ENCODE data around the gene KIF26B. TPM values are rescaled to one million over a fixed set of nuclear protein-coding genes. Genes with fewer than 3 reads are reported as not detected.

Gene KIF26B
- total RNA-seq, 2 donors from 2014 or later, result 0.30 to 0.35 TPM

DNA sequence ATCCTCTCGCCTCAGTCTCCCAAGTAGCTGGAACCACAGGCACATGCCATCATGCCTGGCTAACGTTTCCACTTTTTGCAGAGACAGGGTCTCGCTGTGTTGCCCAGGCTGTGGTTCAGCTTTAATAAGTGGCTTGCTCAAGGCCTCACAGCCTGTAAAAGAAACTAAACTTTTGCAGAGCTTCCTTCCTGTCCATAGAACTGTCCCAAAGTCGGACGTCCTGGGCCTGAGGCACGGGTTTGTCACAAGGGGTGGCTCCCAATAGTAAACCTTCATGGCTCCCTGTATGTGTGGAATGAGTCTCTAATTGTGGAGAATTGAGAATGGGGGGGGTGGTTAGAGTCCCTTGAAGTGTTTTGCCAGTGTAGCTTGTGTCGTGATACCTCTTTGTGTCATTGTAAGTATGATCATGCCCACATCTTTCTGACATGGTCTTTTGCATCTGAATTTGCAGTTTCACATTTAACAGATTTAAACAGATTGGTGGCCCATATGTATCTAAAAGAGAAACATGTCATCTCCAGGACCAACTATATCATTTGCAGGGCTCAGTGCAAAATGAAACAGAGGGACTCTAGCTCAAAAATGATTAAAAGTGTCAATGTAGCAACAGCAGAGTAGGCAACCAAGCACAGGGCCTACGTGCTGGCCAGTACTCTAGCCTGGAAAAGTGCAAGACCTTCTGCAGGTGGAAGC is 332.1 kb downstream of the KIF26B start:
- Histone ChIP-seq H3K4me3 (no peak overlapping the region), H3K9ac (ENCODE audit: low read depth in 2 of 2, low read length in 2 of 2) (no peak overlapping the region), H3K36me3 (no peaks in the 10 kb centered on the region), H3K9me3 (no peaks in the 10 kb centered on the region), H3K27me3 (no peaks in the 10 kb centered on the region), H3K4me1 (no peaks in the 10 kb centered on the region), H3K27ac (no peak overlapping the region)
- intact Hi-C loops (cut with DNase I), result no loop called here
- DNase-seq, result no peak
- TF ChIP-seq, protein P1, sequence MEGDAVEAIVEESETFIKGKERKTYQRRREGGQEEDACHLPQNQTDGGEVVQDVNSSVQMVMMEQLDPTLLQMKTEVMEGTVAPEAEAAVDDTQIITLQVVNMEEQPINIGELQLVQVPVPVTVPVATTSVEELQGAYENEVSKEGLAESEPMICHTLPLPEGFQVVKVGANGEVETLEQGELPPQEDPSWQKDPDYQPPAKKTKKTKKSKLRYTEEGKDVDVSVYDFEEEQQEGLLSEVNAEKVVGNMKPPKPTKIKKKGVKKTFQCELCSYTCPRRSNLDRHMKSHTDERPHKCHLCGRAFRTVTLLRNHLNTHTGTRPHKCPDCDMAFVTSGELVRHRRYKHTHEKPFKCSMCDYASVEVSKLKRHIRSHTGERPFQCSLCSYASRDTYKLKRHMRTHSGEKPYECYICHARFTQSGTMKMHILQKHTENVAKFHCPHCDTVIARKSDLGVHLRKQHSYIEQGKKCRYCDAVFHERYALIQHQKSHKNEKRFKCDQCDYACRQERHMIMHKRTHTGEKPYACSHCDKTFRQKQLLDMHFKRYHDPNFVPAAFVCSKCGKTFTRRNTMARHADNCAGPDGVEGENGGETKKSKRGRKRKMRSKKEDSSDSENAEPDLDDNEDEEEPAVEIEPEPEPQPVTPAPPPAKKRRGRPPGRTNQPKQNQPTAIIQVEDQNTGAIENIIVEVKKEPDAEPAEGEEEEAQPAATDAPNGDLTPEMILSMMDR (IDR thresholded peaks at IDR 0.05), result no peak

DNA sequence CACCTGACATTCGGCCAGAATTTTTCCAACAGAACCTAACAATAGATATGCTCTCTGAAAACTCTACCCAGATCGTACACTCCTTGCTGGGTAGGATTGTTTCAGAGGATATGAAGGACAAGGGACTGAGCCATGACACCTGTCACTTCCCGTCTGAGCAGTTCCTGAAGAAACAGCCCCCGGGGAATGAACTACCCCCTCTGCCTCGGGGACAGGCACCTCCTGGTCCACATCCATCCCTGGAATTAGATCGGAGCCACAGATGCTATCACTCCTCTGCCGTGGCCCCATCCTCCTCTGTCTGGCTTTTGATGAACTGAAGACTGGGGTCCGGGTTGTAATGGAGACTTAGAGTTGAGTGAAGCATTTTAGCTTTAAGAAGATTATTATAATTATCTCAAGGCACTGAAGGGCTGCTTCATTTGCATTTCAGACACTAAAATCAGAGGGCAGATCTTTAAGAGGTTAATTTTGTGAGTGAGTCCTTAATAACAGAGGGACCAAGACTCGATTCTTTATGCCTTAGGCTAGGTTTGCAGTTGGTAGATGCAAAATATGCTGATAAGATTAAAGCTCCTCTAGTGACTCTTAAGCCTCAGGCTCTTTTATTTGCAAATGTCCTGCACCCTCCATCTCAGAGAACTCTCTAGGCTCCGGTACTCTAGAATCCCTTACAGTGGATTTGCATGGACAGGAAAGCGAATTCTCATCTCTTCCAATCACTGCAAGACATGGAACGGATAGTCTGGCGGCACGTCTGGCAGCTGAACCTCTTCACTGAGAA is 333.8 kb downstream of the KIF26B start:
- no peaks in the 10 kb centered on the region for H3K27me3 ChIP-seq
- H3K4me1 ChIP-seq, result no peaks in the 10 kb centered on the region
- no peak overlapping the region for H3K4me3 ChIP-seq
- H3K36me3 ChIP-seq, result no peaks in the 10 kb centered on the region
- no peak overlapping the region for H3K27ac ChIP-seq
- H3K9me3 ChIP-seq, result no peaks in the 10 kb centered on the region
- intact Hi-C loops (cut with DNase I), result no loop called here
- no peak overlapping the region for H3K9ac ChIP-seq (ENCODE audit: low read depth in 2 of 2, low read length in 2 of 2)
- DNase-seq, result no peak
- TF ChIP-seq, protein P1 (IDR thresholded peaks at IDR 0.05), result no peak

DNA sequence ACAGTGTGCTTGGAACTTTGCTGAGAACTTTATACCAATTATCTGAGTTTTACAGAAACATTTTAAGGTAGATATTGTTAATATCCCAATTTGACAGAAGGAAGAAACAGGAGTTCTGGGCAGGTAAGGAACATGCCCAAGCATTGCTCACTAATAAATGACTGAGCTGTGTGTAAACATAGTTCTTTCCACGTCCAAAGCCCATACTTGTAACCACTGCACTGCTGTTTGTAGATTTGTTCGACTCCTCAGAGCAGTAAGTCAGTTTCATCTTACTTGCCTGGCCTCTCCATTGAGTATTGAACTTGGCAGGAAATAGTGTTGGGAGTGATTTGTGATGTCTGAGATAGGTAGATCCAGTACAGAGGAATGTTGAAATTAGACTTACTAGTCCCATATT is 335.1 kb downstream of the KIF26B start:
- H3K9ac ChIP-seq (ENCODE audit: low read depth in 2 of 2, low read length in 2 of 2), result no peak overlapping the region
- intact Hi-C loops (cut with DNase I), result no loop called here

GRCh38 chr1:245493029-245493428 is 338.2 kb downstream of the KIF26B start:
- Histone ChIP-seq H3K4me3 (no peak overlapping the region), H3K36me3 (no peaks in the 10 kb centered on the region), H3K4me1 (no peaks in the 10 kb centered on the region), H3K9me3 (no peaks in the 10 kb centered on the region), H3K27ac (no peak overlapping the region), H3K9ac (ENCODE audit: low read depth in 2 of 2, low read length in 2 of 2) (no peak overlapping the region), H3K27me3 (no peaks in the 10 kb centered on the region)
- DNase-seq, result no peak
- TF ChIP-seq, protein P1 (IDR thresholded peaks at IDR 0.05), result no peak
- intact Hi-C loops (cut with DNase I), result no loop called here

More for the DNA sequence above, 335.1 kb downstream of the KIF26B start:
- no peaks in the 10 kb centered on the region for H3K27me3 ChIP-seq
- no peak overlapping the region for H3K27ac ChIP-seq
- no peaks in the 10 kb centered on the region for H3K9me3 ChIP-seq
- DNase-seq, result no peak
- TF ChIP-seq, protein P1 (IDR thresholded peaks at IDR 0.05), result no peak
- H3K4me1 ChIP-seq, result no peaks in the 10 kb centered on the region
- no peak overlapping the region for H3K4me3 ChIP-seq
- no peaks in the 10 kb centered on the region for H3K36me3 ChIP-seq

- H3K27me3 ChIP-seq, result no peaks in the 10 kb centered on the region
- no peak overlapping the region for H3K9ac ChIP-seq (ENCODE audit: low read depth in 2 of 2, low read length in 2 of 2)
- no peak overlapping the region for H3K27ac ChIP-seq
- TF ChIP-seq, protein P1 (IDR thresholded peaks at IDR 0.05), result no peak
- no peak for DNase-seq
- no peaks in the 10 kb centered on the region for H3K4me1 ChIP-seq
- intact Hi-C loops (cut with DNase I), result no loop called here
- no peak overlapping the region for H3K4me3 ChIP-seq
- H3K36me3 ChIP-seq, result no peaks in the 10 kb centered on the region
- no peaks in the 10 kb centered on the region for H3K9me3 ChIP-seq
These were observed 340.9 kb downstream of the KIF26B start for GRCh38 chr1:245495681-245496080.
